HepG2 (cell line): Measurements from ENCODE around the gene KIF6. TPM values are rescaled to one million over a fixed set of nuclear protein-coding genes. Genes with fewer than 3 reads are reported as not detected.

ENCODE experiments used
- ATAC-seq: fragments of 200-7000 bp; cut with Tn5 transposase; 3 replicates; pipeline ENCODE4 v1.9.1; 2020; ENCODE audit warnings: mild to moderate bottlenecking, moderate library complexity
- BruUV-seq: library from RNA; stranded (reverse); fragments of 400-500 nt; replicated peaks from 2 replicates; lab custom pipeline; 2021; lab: Mats Ljungman, UMichigan
- CTCF ChIA-PET: fragments of 300-600 bp; formaldehyde crosslinking; extraction: SDS; loops from one replicate; lab custom pipeline; 2021; ENCODE audit warnings: low total read pairs, inconsistent platforms, low intra/inter-chr PET ratio; lab: Yijun Ruan, JAX
- POLR2A ChIA-PET: fragments of 350-600 bp; sonication (Branson Sonifier 250); formaldehyde crosslinking; loops from one replicate; lab custom pipeline; 2020; ENCODE audit warnings: antibody characterized with exemption, inconsistent platforms; lab: Yijun Ruan, JAX
- DNase-seq: peaks from one replicate; pipeline ENCODE4 v3.0.0-alpha.2; 2015; ENCODE audit warnings: low spot score
- FAIRE-seq: peaks from 3 replicates; lab custom pipeline; 2011; peaks lifted over from hg19 to GRCh38; lab: Jason Lieb, UNC
- H2AFZ ChIP-seq: one replicate; pipeline ENCODE4 v1.6.1; 2011; ENCODE audit warnings: low read length, inconsistent platforms
- H3K27ac ChIP-seq: fragments of 300-600 bp; 3 replicates; pipeline ENCODE4 v1.8.0; 2011; ENCODE audit warnings: mixed run types, mild to moderate bottlenecking, mixed read lengths, low read length, inconsistent platforms; ENCODE audit not compliant: insufficient read depth; ENCODE audit errors: extremely low read length
- H3K27me3 ChIP-seq, 2 experiments: fragments of 200-600 bp in 1 of 2; 2 replicates in 1 of 2; 3 replicates in 1 of 2; pipeline versions ENCODE4 v1.6.0 to v1.8.0; 2011; ENCODE audit warnings: low read length in 2 of 2, mild to moderate bottlenecking in 2 of 2, moderate library complexity in 2 of 2, inconsistent platforms in 1 of 2; ENCODE audit not compliant: insufficient read depth in 2 of 2, control insufficient read depth in 1 of 2
- H3K36me3 ChIP-seq, 2 experiments: fragments of 200-600 bp in 1 of 2; replicated peaks in 1 of 2; 2 replicates in 1 of 2; 3 replicates in 1 of 2; pipeline versions ENCODE4 v1.5.1 to v1.8.0; 2011; ENCODE audit warnings: low read length in 2 of 2, inconsistent platforms in 1 of 2; ENCODE audit not compliant: insufficient read depth in 2 of 2, control insufficient read depth in 1 of 2
- H3K4me1 ChIP-seq: 2 replicates; pipeline ENCODE4 v1.5.1; 2012; ENCODE audit warnings: low read length, inconsistent platforms; ENCODE audit not compliant: insufficient read depth
- H3K4me2 ChIP-seq: 2 replicates; pipeline ENCODE4 v1.6.0; 2011; ENCODE audit warnings: low read depth, low read length, inconsistent platforms
- H3K4me3 ChIP-seq, 3 experiments: fragments of 200-600 bp in 1 of 3; sonication (generic), shearing (Covaris generic) in 1 of 3; replicated peaks in 1 of 3; 2 replicates each; pipeline ENCODE4 v1.5.1; 2011 to 2016; ENCODE audit warnings: low read length in 3 of 3, inconsistent platforms in 2 of 3, low read depth in 2 of 3, mild to moderate bottlenecking in 2 of 3, control low read depth in 1 of 3, mixed read lengths in 1 of 3; ENCODE audit not compliant: insufficient read depth in 1 of 3
- H3K79me2 ChIP-seq: one replicate; pipeline ENCODE4 v1.6.1; 2011; ENCODE audit warnings: low read length, inconsistent platforms; ENCODE audit not compliant: insufficient read depth
- H3K9ac ChIP-seq: 2 replicates; pipeline ENCODE4 v1.6.0; 2011; ENCODE audit warnings: mild to moderate bottlenecking, low read depth, low read length, inconsistent platforms; ENCODE audit not compliant: insufficient read depth
- H3K9me3 ChIP-seq: 2 replicates; pipeline ENCODE4 v1.5.1; 2012; ENCODE audit warnings: mild to moderate bottlenecking, low read length
- H4K20me1 ChIP-seq: 2 replicates; pipeline ENCODE4 v1.6.0; 2011; ENCODE audit warnings: inconsistent platforms, mild to moderate bottlenecking, low read length, moderate library complexity; ENCODE audit not compliant: insufficient read depth
- CREB1 ChIP-seq, 2 experiments: fragments of 450-650 bp in 1 of 2; IDR thresholded peaks; 2 replicates each; pipeline ENCODE4 v1.6.1; 2016 to 2017; ENCODE audit warnings: control low read depth in 1 of 2, mild to moderate bottlenecking in 1 of 2, missing compliant biosample characterization in 1 of 2, missing genetic modification characterization in 1 of 2
- RBFOX2 ChIP-seq: fragments of 200-400 bp; formaldehyde crosslinking; IDR thresholded peaks from 2 replicates; pipeline ENCODE4 v1.6.1; 2017; ENCODE audit warnings: low read depth, mild to moderate bottlenecking, low read length
- RFXAP ChIP-seq: sonication (generic); formaldehyde crosslinking; IDR thresholded peaks from 2 replicates; pipeline ENCODE4 v1.4.0; 2020; ENCODE audit warnings: missing genetic modification reagents, borderline replicate concordance
- ZBTB42 ChIP-seq: sonication (generic); formaldehyde crosslinking; IDR thresholded peaks from 2 replicates; pipeline ENCODE4 v1.5.0; 2020; ENCODE audit warnings: mild to moderate bottlenecking, missing genetic modification reagents
- ZNF275 ChIP-seq: sonication (generic); formaldehyde crosslinking; IDR thresholded peaks from 2 replicates; pipeline ENCODE4 v1.8.0; 2022; ENCODE audit warnings: missing genetic modification reagents, mild to moderate bottlenecking, inconsistent platforms, borderline replicate concordance
- ZNF343 ChIP-seq: sonication (generic); formaldehyde crosslinking; IDR thresholded peaks from 2 replicates; pipeline ENCODE4 v1.4.0; 2020; ENCODE audit warnings: mild to moderate bottlenecking, missing genetic modification reagents
- WGBS: methylation state at CpG from one replicate; pipeline ENCODE4 v1.1.6; 2017; ENCODE audit warnings: low lambda C conversion rate; 5-methylcytosine and 5-hydroxymethylcytosine counted together
- in situ Hi-C: cut with HindIII; loops from 2 replicates; pipeline ENCODE4 v1.10.0; 2017; ENCODE audit warnings: low pct_unique_long_range_greater_than_20kb; ENCODE audit not compliant: extremely low pct_ligation_motif_present
- intact Hi-C: fragments of 100-400 bp; cut with micrococcal nuclease; formaldehyde crosslinking; loops from one replicate; pipeline ENCODE4 v1.10.0; 2022; ENCODE audit not compliant: unreplicated experiment
- polyA plus RNA-seq, 8 experiments: library from polyadenylated mRNA; depleted of rRNA in 3 of 8; stranded (reverse) in 7 of 8; unstranded in 1 of 8; fragments of >200 nt; fragmentation: Illumina TruSeq in 4 of 8; extraction: Trizol in 4 of 8; gene quantifications; 2 replicates each; pipeline versions ENCODE4 v1.2.1 to v1.2.3, GENCODE V29; 2011 to 2016; ENCODE audit warnings: low read depth in 4 of 8, missing spikeins in 1 of 8, mixed read lengths in 1 of 8; ENCODE audit not compliant: insufficient read depth in 1 of 8
- total RNA-seq, 5 experiments: library from RNA; depleted of rRNA; stranded (reverse); fragments of >200 nt; fragmentation: Illumina TruSeq; extraction: Trizol; gene quantifications; 2 replicates each; pipeline ENCODE4 v1.2.3, GENCODE V29; 2016; ENCODE audit warnings: low read depth in 1 of 5
- TF ChIP-seq, protein P1 (sequence below): sonication (generic); formaldehyde crosslinking; IDR thresholded peaks from 2 replicates; pipeline ENCODE4 v1.5.0; 2020; ENCODE audit warnings: mild to moderate bottlenecking, missing genetic modification reagents

The KIF6 gene
- total and polyA plus RNA-seq, 2 of the 13 experiments (the other 11 are each of a cell fraction or from before 2014, with no cell fraction given) = 0.04 to 0.27 TPM

- TF ChIP-seq RFXAP (CRISPR knock-in tag) = no peak
- TF ChIP-seq, all 625 proteins: peak for 0
Observed at GRCh38 chr6:39685489-39685826, 39.8 kb downstream of the KIF6 start (continued).

GRCh38 chr6:39684790-39685488, 40.3 kb downstream of the KIF6 start:
- DNase-seq (no peak), FAIRE-seq (no peak), ATAC-seq (no peak)
- Histone ChIP-seq H3K79me2 (no peaks in the 10 kb centered on the region), H3K27me3 (no peaks in the 10 kb centered on the region), H4K20me1 (no peaks in the 10 kb centered on the region), H3K27ac (no peak overlapping the region), H3K9me3 (no peaks in the 10 kb centered on the region), H3K4me1 (no peaks in the 10 kb centered on the region), H3K36me3 (no peaks in the 10 kb centered on the region), H3K4me3 (no peak overlapping the region), H3K4me2 (no peak overlapping the region), H3K9ac (no peak overlapping the region), H2AFZ (no peak overlapping the region)
- WGBS = 33% methylated on average over 3 of the region's 3 CpGs
- POLR2A ChIA-PET = no interaction called here
- no TSS peak for BruUV-seq
- in situ Hi-C loops (no loop called here), intact Hi-C loops (no loop called here)
- CTCF ChIA-PET = no interaction called here
- peak; percentile 11; the same call in 1 of the 2 replicates for TF ChIP-seq CREB1 (IDR thresholded peaks at IDR 0.05)
- no peak for TF ChIP-seq CREB1 (CRISPR knock-in tag; IDR thresholded peaks at IDR 0.05)
- no peak for TF ChIP-seq ZNF343
- TF ChIP-seq RBFOX2 = no peak
- TF ChIP-seq, protein P1, sequence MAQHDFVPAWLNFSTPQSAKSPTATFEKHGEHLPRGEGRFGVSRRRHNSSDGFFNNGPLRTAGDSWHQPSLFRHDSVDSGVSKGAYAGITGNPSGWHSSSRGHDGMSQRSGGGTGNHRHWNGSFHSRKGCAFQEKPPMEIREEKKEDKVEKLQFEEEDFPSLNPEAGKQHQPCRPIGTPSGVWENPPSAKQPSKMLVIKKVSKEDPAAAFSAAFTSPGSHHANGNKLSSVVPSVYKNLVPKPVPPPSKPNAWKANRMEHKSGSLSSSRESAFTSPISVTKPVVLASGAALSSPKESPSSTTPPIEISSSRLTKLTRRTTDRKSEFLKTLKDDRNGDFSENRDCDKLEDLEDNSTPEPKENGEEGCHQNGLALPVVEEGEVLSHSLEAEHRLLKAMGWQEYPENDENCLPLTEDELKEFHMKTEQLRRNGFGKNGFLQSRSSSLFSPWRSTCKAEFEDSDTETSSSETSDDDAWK (CRISPR knock-in tag) = no peak
- no peak for TF ChIP-seq ZNF275 (CRISPR knock-in tag)
- TF ChIP-seq ZBTB42 (CRISPR knock-in tag) = no peak
